ENCODE data around the gene SRSF9. TPM values are rescaled to one million over a fixed set of nuclear protein-coding genes. Genes with fewer than 3 reads are reported as not detected.

Gene SRSF9
- total RNA-seq, 1 donor from 2014 or later = 115 TPM

- Histone ChIP-seq H3K27ac (no peak overlapping the region), H3K4me1 (peaks cover 29% of the 10 kb centered on the region), H3K27me3 (ENCODE audit: low read depth) (no peaks in the 10 kb centered on the region), H3K36me3 (peaks cover 58% of the 10 kb centered on the region), H3K9me3 (no peaks in the 10 kb centered on the region), H3K4me3 (no peak overlapping the region)
- intact Hi-C loops (cut with DNase I) = no loop called here
- ATAC-seq (no peak), DNase-seq (no peak)
- TF ChIP-seq CTCF (IDR thresholded peaks at IDR 0.05) = no peak
Measured at GRCh38 chr12:120444676-120445075, 24.9 kb downstream of the SRSF9 start.

- Histone ChIP-seq H3K4me1 (peaks cover 21% of the 10 kb centered on the region), H3K27ac (no peak overlapping the region), H3K4me3 (no peak overlapping the region), H3K27me3 (ENCODE audit: low read depth) (no peaks in the 10 kb centered on the region), H3K9me3 (no peaks in the 10 kb centered on the region), H3K36me3 (peaks cover 46% of the 10 kb centered on the region)
- ATAC-seq (peak; percentile 48 to 71), DNase-seq (no peak)
- TF ChIP-seq CTCF (IDR thresholded peaks at IDR 0.05) = peak; percentile 64
- intact Hi-C loops (cut with DNase I) = no loop called here
Measured at GRCh38 chr12:120439646-120440247, 29.8 kb downstream of the SRSF9 start.

- Histone ChIP-seq H3K9me3 (no peaks in the 10 kb centered on the region), H3K27me3 (ENCODE audit: low read depth) (no peaks in the 10 kb centered on the region), H3K4me1 (peaks cover 19% of the 10 kb centered on the region), H3K27ac (peak overlapping the region; percentile 86), H3K36me3 (peaks cover 35% of the 10 kb centered on the region), H3K4me3 (peak overlapping the region; percentile 96)
- intact Hi-C loops (cut with DNase I) = no loop called here
- TF ChIP-seq CTCF (IDR thresholded peaks at IDR 0.05) = no peak
- DNase-seq (no peak), ATAC-seq (no peak)
Measured at GRCh38 chr12:120438495-120439198, 30.9 kb downstream of the SRSF9 start.

GRCh38 chr12:120437735-120438494 is 31.6 kb downstream of the SRSF9 start, which contains the start of gene COX6A1:
TSS of gene COX6A1 (plus strand) at chr12:120438113. CDS start at chr12:120438127, 14 bp downstream.
- ATAC-seq = peak; percentile 99 to 100
- peak within 1 kb of the TSS; percentile 96 for H3K4me3 ChIP-seq
- peaks cover 19% of the 10 kb centered on the region for H3K4me1 ChIP-seq
- H3K27me3 ChIP-seq (ENCODE audit: low read depth) = peaks cover 7% of the 10 kb centered on the region
- no peaks in the 10 kb centered on the region for H3K9me3 ChIP-seq
- peak; percentile 98 for DNase-seq
- H3K36me3 ChIP-seq = peaks cover 28% of the 10 kb centered on the region
- no peak for TF ChIP-seq CTCF (IDR thresholded peaks at IDR 0.05)
- H3K27ac ChIP-seq = peak within 1 kb of the TSS; percentile 86
- intact Hi-C loops (cut with DNase I) = no loop called here

GRCh38 chr12:120432772-120433525 is 36.6 kb downstream of the SRSF9 start:
- no peaks in the 10 kb centered on the region for H3K36me3 ChIP-seq
- intact Hi-C loops (cut with DNase I) = no loop called here
- TF ChIP-seq CTCF (IDR thresholded peaks at IDR 0.05) = no peak
- H3K27me3 ChIP-seq (ENCODE audit: low read depth) = peaks cover 10% of the 10 kb centered on the region
- no peak for DNase-seq
- peaks cover 5% of the 10 kb centered on the region for H3K4me1 ChIP-seq
- H3K4me3 ChIP-seq = no peak overlapping the region
- H3K27ac ChIP-seq = no peak overlapping the region
- no peaks in the 10 kb centered on the region for H3K9me3 ChIP-seq
- no peak for ATAC-seq

Data from lower lobe of right lung (tissue), 2 donors.